WTC11 (cell line): ENCODE data around the gene TTL. TPM values are rescaled to one million over a fixed set of nuclear protein-coding genes. Genes with fewer than 3 reads are reported as not detected.

Source experiments
- ATAC-seq: fragments of 200-7000 bp; cut with Tn5 transposase; 2 replicates; pipeline ENCODE4 v1.10.0; 2021; ENCODE audit warnings: mild to moderate bottlenecking, moderate library complexity
- CTCF ChIA-PET: fragments of 300-600 bp; sonication (Branson Sonifier 250); formaldehyde crosslinking; loops from one replicate; lab custom pipeline; 2021; ENCODE audit warnings: antibody characterized with exemption; lab: Charles Lee
- POLR2A ChIA-PET: fragments of 350-600 bp; sonication (Branson Sonifier 250); formaldehyde crosslinking; loops from one replicate; lab custom pipeline; 2021; ENCODE audit warnings: antibody characterized with exemption; lab: Charles Lee
- DNase-seq: peaks from one replicate; pipeline ENCODE4 v3.0.0; 2021; ENCODE audit warnings: low spot score
- H3K27ac Mint-ChIP-seq: 2 replicates; pipeline ENCODE4 v1.8.0; 2021; ENCODE audit warnings: mixed read lengths
- H3K27me3 Mint-ChIP-seq: 2 replicates; pipeline ENCODE4 v1.8.0; 2021; ENCODE audit warnings: low read depth, mild to moderate bottlenecking, moderate library complexity, mixed read lengths
- H3K36me3 Mint-ChIP-seq: 2 replicates; pipeline ENCODE4 v1.8.0; 2021; ENCODE audit warnings: mixed read lengths
- H3K4me1 Mint-ChIP-seq: 2 replicates; pipeline ENCODE4 v1.8.0; 2022; ENCODE audit warnings: mixed read lengths
- H3K4me3 Mint-ChIP-seq: 2 replicates; pipeline ENCODE4 v1.8.0; 2021; ENCODE audit warnings: mild to moderate bottlenecking, moderate library complexity, mixed read lengths
- H3K9me3 Mint-ChIP-seq: 2 replicates; pipeline ENCODE4 v1.8.0; 2021; ENCODE audit warnings: mixed read lengths
- AR ChIP-seq: fragments of 250-450 bp; sonication (Bioruptor Pico); IDR thresholded peaks from 2 replicates; pipeline ENCODE4 v1.9.0; 2021; ENCODE audit warnings: mild to moderate bottlenecking
- ATF2 ChIP-seq: sonication (generic); formaldehyde crosslinking; IDR thresholded peaks from 2 replicates; pipeline ENCODE4 v1.8.1; 2022; ENCODE audit warnings: low read depth, missing genetic modification reagents, borderline replicate concordance
- ATF3 ChIP-seq: sonication (generic); formaldehyde crosslinking; conservative IDR thresholded peaks from 2 replicates; pipeline ENCODE4 v1.8.1; 2022; ENCODE audit warnings: mild to moderate bottlenecking, missing genetic modification reagents
- CTCF ChIP-seq: fragments of 200-600 bp; IDR thresholded peaks from 2 replicates; pipeline ENCODE4 v1.8.0; 2022; ENCODE audit warnings: antibody characterized with exemption
- ELF4 ChIP-seq: sonication (generic); formaldehyde crosslinking; IDR thresholded peaks from 2 replicates; pipeline ENCODE4 v1.8.1; 2022; ENCODE audit warnings: low read depth, mild to moderate bottlenecking, moderate library complexity, missing genetic modification reagents
- EMX1 ChIP-seq: fragments of 250-450 bp; sonication (Bioruptor Pico); IDR thresholded peaks from 2 replicates; pipeline ENCODE4 v1.8.0; 2021; ENCODE audit warnings: mild to moderate bottlenecking
- ERG ChIP-seq: fragments of 250-450 bp; sonication (Bioruptor Pico); IDR thresholded peaks from 2 replicates; pipeline ENCODE4 v1.8.0; 2021; ENCODE audit warnings: mild to moderate bottlenecking
- ETV6 ChIP-seq: sonication (generic); formaldehyde crosslinking; IDR thresholded peaks from 2 replicates; pipeline ENCODE4 v1.8.1; 2022; ENCODE audit warnings: mild to moderate bottlenecking, missing genetic modification reagents
- FOXJ3 ChIP-seq: sonication (generic); formaldehyde crosslinking; IDR thresholded peaks from 2 replicates; pipeline ENCODE4 v1.9.0; 2021; ENCODE audit warnings: missing genetic modification reagents, mild to moderate bottlenecking, borderline replicate concordance
- FOXP1 ChIP-seq: sonication (generic); formaldehyde crosslinking; IDR thresholded peaks from 2 replicates; pipeline ENCODE4 v1.8.0; 2022; ENCODE audit warnings: missing genetic modification reagents, mild to moderate bottlenecking, moderate library complexity, borderline replicate concordance
- HMGA2 ChIP-seq: fragments of 250-450 bp; sonication (Bioruptor Pico); IDR thresholded peaks from 2 replicates; pipeline ENCODE4 v1.4.0; 2021; ENCODE audit warnings: mild to moderate bottlenecking, moderate library complexity
- KAT7 ChIP-seq: sonication (generic); formaldehyde crosslinking; IDR thresholded peaks from 2 replicates; pipeline ENCODE4 v1.8.1; 2023; ENCODE audit warnings: missing genetic modification reagents, mild to moderate bottlenecking, borderline replicate concordance
- MYBL2 ChIP-seq: sonication (generic); formaldehyde crosslinking; IDR thresholded peaks from 2 replicates; pipeline ENCODE4 v1.8.1; 2023; ENCODE audit warnings: mild to moderate bottlenecking, moderate library complexity, missing genetic modification reagents
- NFYB ChIP-seq: sonication (generic); formaldehyde crosslinking; conservative IDR thresholded peaks from 2 replicates; pipeline ENCODE4 v1.8.0; 2022; ENCODE audit warnings: low read depth, missing genetic modification reagents
- NR1H2 ChIP-seq: sonication (generic); formaldehyde crosslinking; IDR thresholded peaks from 2 replicates; pipeline ENCODE4 v1.9.0; 2021; ENCODE audit warnings: mild to moderate bottlenecking, moderate library complexity, missing genetic modification reagents
- RORB ChIP-seq: fragments of 250-450 bp; sonication (Bioruptor Pico); IDR thresholded peaks from 2 replicates; pipeline ENCODE4 v1.9.0; 2021; ENCODE audit warnings: mild to moderate bottlenecking
- SOX15 ChIP-seq: fragments of 250-450 bp; sonication (Bioruptor Pico); IDR thresholded peaks from 2 replicates; pipeline ENCODE4 v1.9.0; 2021; ENCODE audit warnings: mild to moderate bottlenecking
- USF2 ChIP-seq: sonication (generic); formaldehyde crosslinking; IDR thresholded peaks from 2 replicates; pipeline ENCODE4 v1.8.1; 2023; ENCODE audit warnings: mild to moderate bottlenecking, missing genetic modification reagents, moderate library complexity
- ZMAT4 ChIP-seq: fragments of 250-450 bp; sonication (Bioruptor Pico); IDR thresholded peaks from 2 replicates; pipeline ENCODE4 v1.9.0; 2021; ENCODE audit warnings: mild to moderate bottlenecking
- ZNF219 ChIP-seq: sonication (generic); formaldehyde crosslinking; IDR thresholded peaks from 2 replicates; pipeline ENCODE4 v1.8.0; 2023; ENCODE audit warnings: missing genetic modification reagents, mild to moderate bottlenecking, borderline replicate concordance
- ZNF232 ChIP-seq: sonication (generic); formaldehyde crosslinking; IDR thresholded peaks from 2 replicates; pipeline ENCODE4 v1.8.0; 2022; ENCODE audit warnings: mild to moderate bottlenecking, missing genetic modification reagents
- ZNF671 ChIP-seq: fragments of 250-450 bp; sonication (Bioruptor Pico); IDR thresholded peaks from 2 replicates; pipeline ENCODE4 v1.8.0; 2021; ENCODE audit warnings: mild to moderate bottlenecking
- ZSCAN18 ChIP-seq: fragments of 250-450 bp; sonication (Bioruptor Pico); IDR thresholded peaks from 2 replicates; pipeline ENCODE4 v2.1.2; 2022; ENCODE audit warnings: mild to moderate bottlenecking, moderate library complexity
- total RNA-seq: library from RNA; stranded (reverse); gene quantifications from 3 replicates; pipeline ENCODE4 v1.2.3, GENCODE V29; 2021

The TTL gene
- total RNA-seq, 1 experiment from 2014 or later, result 44.2 TPM

DNA sequence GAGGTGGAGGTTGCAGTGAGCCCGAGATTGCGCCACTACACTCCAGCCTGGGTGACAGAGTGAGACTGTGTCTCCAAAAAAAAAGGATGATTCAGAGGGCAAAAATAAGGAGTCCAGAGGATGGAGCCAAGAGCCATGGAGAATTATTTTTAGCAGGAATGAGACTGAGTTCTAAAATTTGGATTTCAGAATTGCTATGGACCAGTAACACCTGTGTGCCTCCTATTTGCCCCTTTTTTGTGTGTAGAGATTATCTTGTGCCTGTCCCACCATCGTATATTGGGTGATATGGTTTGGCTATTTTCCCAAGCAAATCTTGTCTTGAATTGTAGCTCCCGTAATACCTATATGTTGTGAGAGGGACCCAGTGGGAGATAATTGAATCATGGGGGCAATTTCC, 32.1 kb upstream of the TTL start:
- H3K27me3 Mint-ChIP-seq, result no peaks in the 10 kb centered on the region
- no peaks in the 10 kb centered on the region for H3K36me3 Mint-ChIP-seq
- POLR2A ChIA-PET, result no interaction called here
- H3K4me3 Mint-ChIP-seq, result no peak overlapping the region
- no peak overlapping the region for H3K27ac Mint-ChIP-seq
- CTCF ChIA-PET, result no interaction called here
- peaks cover 5% of the 10 kb centered on the region; the same call in 1 of the 2 replicates for H3K9me3 Mint-ChIP-seq
- DNase-seq, result no peak
- ATAC-seq, result no peak
- H3K4me1 Mint-ChIP-seq, result no peaks in the 10 kb centered on the region
- TF ChIP-seq NFYB, result no peak
- no peak for TF ChIP-seq EMX1 (CRISPR knock-in tag)
- TF ChIP-seq NR1H2 (CRISPR knock-in tag), result no peak
- no peak for TF ChIP-seq ZSCAN18 (CRISPR knock-in tag)
- no peak for TF ChIP-seq ELF4 (CRISPR knock-in tag)
- no peak for TF ChIP-seq ZNF232
- TF ChIP-seq MYBL2 (CRISPR knock-in tag), result no peak
- TF ChIP-seq ZNF219 (CRISPR knock-in tag), result no peak

- no peak overlapping the region for H3K4me3 Mint-ChIP-seq
- no peak overlapping the region for H3K27ac Mint-ChIP-seq
- TF ChIP-seq ERG (no peak), ZMAT4 (CRISPR knock-in tag) (no peak), AR (CRISPR knock-in tag) (no peak), SOX15 (CRISPR knock-in tag) (no peak), RORB (CRISPR knock-in tag) (no peak), ETV6 (CRISPR knock-in tag) (no peak), ATF2 (CRISPR knock-in tag) (no peak)
- ChIA-PET POLR2A (interaction anchor here (0.7 kb wide), 1 partner anchor 305 kb away, joined by 3 read pairs; no protein-coding TSS in a partner anchor), CTCF (no interaction called here)
- H3K9me3 Mint-ChIP-seq, result peaks cover 5% of the 10 kb centered on the region; the same call in 1 of the 2 replicates
- H3K27me3 Mint-ChIP-seq, result no peaks in the 10 kb centered on the region
- H3K36me3 Mint-ChIP-seq, result no peaks in the 10 kb centered on the region
- ATAC-seq (no peak), DNase-seq (no peak)
- no peaks in the 10 kb centered on the region for H3K4me1 Mint-ChIP-seq
These were observed 30.6 kb upstream of the TTL start for GRCh38 chr2:112451317-112451716.

GRCh38 chr2:112454586-112454985, 27.4 kb upstream of the TTL start:
- ChIA-PET CTCF (interaction anchor here (1.0 kb wide), 1 partner anchor 26 kb away, joined by 3 read pairs; no protein-coding TSS in a partner anchor), POLR2A (no interaction called here)
- Mint-ChIP-seq H3K27ac (no peak overlapping the region), H3K9me3 (peaks cover 5% of the 10 kb centered on the region; the same call in 1 of the 2 replicates), H3K4me3 (no peak overlapping the region), H3K36me3 (no peaks in the 10 kb centered on the region), H3K4me1 (no peaks in the 10 kb centered on the region; the same call in 1 of the 2 replicates), H3K27me3 (no peaks in the 10 kb centered on the region; the same call in 1 of the 2 replicates)
- ATAC-seq, result no peak
- DNase-seq, result no peak
- TF ChIP-seq FOXJ3 (CRISPR knock-in tag) (no peak), KAT7 (CRISPR knock-in tag) (no peak), ATF3 (CRISPR knock-in tag) (no peak), FOXP1 (CRISPR knock-in tag) (no peak), ZNF232 (no peak), CTCF (no peak), USF2 (CRISPR knock-in tag) (no peak), EMX1 (CRISPR knock-in tag) (no peak), HMGA2 (CRISPR knock-in tag) (no peak), ZNF671 (CRISPR knock-in tag) (no peak)
